Ovary (tissue), 3 donors: ENCODE measurements around the gene BCO1.

Source experiments
- CTCF ChIP-seq, 3 donors: fragments of 450-650 bp in 2 of 3; fragments of 200-600 bp in 1 of 3; IDR thresholded peaks; one replicate each; pipeline versions ENCODE4 v1.5.1 to v1.8.0; 2016 to 2022; ENCODE audit warnings: antibody characterized with exemption in 3 of 3, mild to moderate bottlenecking in 1 of 3
- EP300 ChIP-seq: sonication (generic); formaldehyde crosslinking; IDR thresholded peaks from one replicate; pipeline ENCODE4 v1.6.1; 2017; ENCODE audit warnings: antibody characterized with exemption
- POLR2A ChIP-seq: fragments of 450-650 bp; IDR thresholded peaks from one replicate; pipeline ENCODE4 v1.6.1; 2017; ENCODE audit warnings: antibody characterized with exemption, mild to moderate bottlenecking, moderate library complexity
- donor health status: DM: no; HTN: no; CAD: no.

GRCh38 chr16:81329947-81330346, 91.5 kb downstream of the BCO1 start:
- no peak for TF ChIP-seq EP300
- no peak for TF ChIP-seq CTCF (IDR thresholded peaks at IDR 0.05)
- no peak for TF ChIP-seq POLR2A
